ENCODE data around the gene HNRNPH1. TPM values are rescaled to one million over a fixed set of nuclear protein-coding genes. Genes with fewer than 3 reads are reported as not detected.
A peak's percentile ranks its signal among the peaks of the same experiment; 100 is the strongest.

HNRNPH1 gene
- total and polyA plus RNA-seq, 2 of the 13 experiments (the other 11 are each of a cell fraction or from before 2014, with no cell fraction given): 382 to 1,064 TPM

DNA sequence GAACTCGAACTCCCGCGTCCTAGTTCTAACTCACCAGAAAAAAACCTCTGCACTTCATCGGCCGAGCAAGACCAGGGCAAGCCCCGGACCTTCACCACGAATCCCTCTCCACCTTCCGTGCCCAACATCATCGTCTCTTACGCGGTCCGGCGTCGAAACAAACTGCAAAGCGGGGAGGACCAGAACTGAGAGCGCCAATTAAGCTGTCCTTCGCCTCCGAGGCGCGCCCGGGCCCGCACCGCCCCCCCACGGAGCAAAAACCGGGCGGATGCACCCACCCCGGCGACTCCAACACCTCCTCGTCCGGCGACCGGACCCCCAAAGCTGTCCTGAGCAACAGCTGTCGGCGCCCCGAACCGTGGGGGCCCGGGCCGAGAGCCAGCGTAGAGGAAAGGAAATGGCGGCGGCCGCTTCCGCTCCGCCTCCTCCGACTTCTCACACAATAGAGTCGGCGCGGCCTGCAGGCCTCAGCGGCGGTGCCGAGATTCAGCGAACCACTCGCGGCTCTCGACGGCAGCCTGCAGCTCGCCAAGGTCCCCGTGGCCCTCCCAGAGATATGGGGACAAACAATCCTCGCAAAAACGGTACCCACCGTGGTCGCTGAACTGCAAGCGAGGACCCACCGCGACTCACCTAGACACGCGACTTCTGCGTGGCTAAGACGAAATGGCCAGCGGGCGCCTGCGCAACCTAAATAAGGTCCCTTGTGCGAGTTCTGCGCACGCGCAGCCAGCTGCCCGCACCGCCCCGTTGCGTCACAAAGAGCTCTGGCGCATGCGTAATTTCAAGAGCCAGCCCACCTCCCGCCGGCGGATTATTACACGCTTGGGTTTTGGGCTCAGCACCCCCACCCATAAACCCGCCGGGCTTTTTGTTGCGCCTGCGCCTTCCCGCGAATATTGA is at the start of gene HNRNPH1 (continued):
- TF ChIP-seq, protein P1, sequence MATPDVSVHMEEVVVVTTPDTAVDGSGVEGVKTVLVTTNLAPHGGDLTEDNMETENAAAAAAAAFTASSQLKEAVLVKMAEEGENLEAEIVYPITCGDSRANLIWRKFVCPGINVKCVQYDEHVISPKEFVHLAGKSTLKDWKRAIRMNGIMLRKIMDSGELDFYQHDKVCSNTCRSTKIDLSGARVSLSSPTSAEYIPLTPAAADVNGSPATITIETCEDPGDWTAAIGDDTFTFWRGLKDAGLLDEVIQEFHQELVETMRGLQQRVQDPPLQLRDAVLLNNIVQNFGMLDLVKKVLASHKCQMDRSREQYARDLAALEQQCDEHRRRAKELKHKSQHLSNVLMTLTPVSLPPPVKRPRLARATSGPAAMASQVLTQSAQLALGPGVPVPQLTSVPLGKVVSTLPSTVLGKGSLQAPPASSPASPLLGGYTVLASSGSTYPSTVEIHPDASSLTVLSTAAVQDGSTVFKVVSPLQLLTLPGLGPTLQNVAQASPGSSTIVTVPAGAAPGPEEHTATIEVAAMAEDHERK (CRISPR knock-in tag; IDR thresholded peaks at IDR 0.05; ENCODE audit: low read depth): no peak
- TF ChIP-seq ZNF616 (CRISPR knock-in tag; IDR thresholded peaks at IDR 0.05; ENCODE audit: low read depth): no peak; the same call in 1 of the 2 replicates
- peak; percentile 38; the same call in 1 of the 2 replicates for TF ChIP-seq HIVEP1 (CRISPR knock-in tag; IDR thresholded peaks at IDR 0.05)
- TF ChIP-seq, protein P2, sequence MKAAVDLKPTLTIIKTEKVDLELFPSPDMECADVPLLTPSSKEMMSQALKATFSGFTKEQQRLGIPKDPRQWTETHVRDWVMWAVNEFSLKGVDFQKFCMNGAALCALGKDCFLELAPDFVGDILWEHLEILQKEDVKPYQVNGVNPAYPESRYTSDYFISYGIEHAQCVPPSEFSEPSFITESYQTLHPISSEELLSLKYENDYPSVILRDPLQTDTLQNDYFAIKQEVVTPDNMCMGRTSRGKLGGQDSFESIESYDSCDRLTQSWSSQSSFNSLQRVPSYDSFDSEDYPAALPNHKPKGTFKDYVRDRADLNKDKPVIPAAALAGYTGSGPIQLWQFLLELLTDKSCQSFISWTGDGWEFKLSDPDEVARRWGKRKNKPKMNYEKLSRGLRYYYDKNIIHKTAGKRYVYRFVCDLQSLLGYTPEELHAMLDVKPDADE (CRISPR knock-in tag; IDR thresholded peaks at IDR 0.05): no peak
- TF ChIP-seq ZNF761 (CRISPR knock-in tag; conservative IDR thresholded peaks at IDR 0.05): no peak; the same call in 1 of the 2 replicates
- TF ChIP-seq, protein P3, sequence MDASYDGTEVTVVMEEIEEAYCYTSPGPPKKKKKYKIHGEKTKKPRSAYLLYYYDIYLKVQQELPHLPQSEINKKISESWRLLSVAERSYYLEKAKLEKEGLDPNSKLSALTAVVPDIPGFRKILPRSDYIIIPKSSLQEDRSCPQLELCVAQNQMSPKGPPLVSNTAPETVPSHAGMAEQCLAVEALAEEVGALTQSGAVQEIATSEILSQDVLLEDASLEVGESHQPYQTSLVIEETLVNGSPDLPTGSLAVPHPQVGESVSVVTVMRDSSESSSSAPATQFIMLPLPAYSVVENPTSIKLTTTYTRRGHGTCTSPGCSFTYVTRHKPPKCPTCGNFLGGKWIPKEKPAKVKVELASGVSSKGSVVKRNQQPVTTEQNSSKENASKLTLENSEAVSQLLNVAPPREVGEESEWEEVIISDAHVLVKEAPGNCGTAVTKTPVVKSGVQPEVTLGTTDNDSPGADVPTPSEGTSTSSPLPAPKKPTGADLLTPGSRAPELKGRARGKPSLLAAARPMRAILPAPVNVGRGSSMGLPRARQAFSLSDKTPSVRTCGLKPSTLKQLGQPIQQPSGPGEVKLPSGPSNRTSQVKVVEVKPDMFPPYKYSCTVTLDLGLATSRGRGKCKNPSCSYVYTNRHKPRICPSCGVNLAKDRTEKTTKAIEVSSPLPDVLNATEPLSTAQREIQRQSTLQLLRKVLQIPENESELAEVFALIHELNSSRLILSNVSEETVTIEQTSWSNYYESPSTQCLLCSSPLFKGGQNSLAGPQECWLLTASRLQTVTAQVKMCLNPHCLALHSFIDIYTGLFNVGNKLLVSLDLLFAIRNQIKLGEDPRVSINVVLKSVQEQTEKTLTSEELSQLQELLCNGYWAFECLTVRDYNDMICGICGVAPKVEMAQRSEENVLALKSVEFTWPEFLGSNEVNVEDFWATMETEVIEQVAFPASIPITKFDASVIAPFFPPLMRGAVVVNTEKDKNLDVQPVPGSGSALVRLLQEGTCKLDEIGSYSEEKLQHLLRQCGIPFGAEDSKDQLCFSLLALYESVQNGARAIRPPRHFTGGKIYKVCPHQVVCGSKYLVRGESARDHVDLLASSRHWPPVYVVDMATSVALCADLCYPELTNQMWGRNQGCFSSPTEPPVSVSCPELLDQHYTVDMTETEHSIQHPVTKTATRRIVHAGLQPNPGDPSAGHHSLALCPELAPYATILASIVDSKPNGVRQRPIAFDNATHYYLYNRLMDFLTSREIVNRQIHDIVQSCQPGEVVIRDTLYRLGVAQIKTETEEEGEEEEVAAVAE (CRISPR knock-in tag; IDR thresholded peaks at IDR 0.05; ENCODE audit: borderline replicate concordance): 0 out of 2 replicates have a peak, but pooled peaks have one; percentile 38
- TF ChIP-seq FOXC1 (CRISPR knock-in tag; IDR thresholded peaks at IDR 0.05; ENCODE audit: borderline replicate concordance): peak; percentile 45; the same call in 1 of the 2 replicates
- TF ChIP-seq ZNF136 (CRISPR knock-in tag; IDR thresholded peaks at IDR 0.05; ENCODE audit: low read depth): no peak; the same call in 1 of the 2 replicates
- TF ChIP-seq EED (CRISPR knock-in tag; IDR thresholded peaks at IDR 0.05): peak; percentile 95; the same call in 1 of the 2 replicates
- peak; percentile 95; the same call in 1 of the 2 replicates for TF ChIP-seq BRCA1 (CRISPR knock-in tag; IDR thresholded peaks at IDR 0.05)
- TF ChIP-seq EEA1 (CRISPR knock-in tag; IDR thresholded peaks at IDR 0.05; ENCODE audit: borderline replicate concordance): 0 out of 2 replicates have a peak, but pooled peaks have one; percentile 45
- TF ChIP-seq ZNF232 (CRISPR knock-in tag; IDR thresholded peaks at IDR 0.05; ENCODE audit: borderline replicate concordance): no peak; the same call in 1 of the 2 replicates
- TF ChIP-seq ATRX (CRISPR knock-in tag; IDR thresholded peaks at IDR 0.05; ENCODE audit: borderline replicate concordance): no peak
- TF ChIP-seq IRX3 (CRISPR knock-in tag; IDR thresholded peaks at IDR 0.05; ENCODE audit: borderline replicate concordance, low read depth): 0 out of 2 replicates have a peak, but pooled peaks have one; percentile 83
- no peak for TF ChIP-seq ZNF207 (IDR thresholded peaks at IDR 0.05; ENCODE audit: borderline replicate concordance)
- TF ChIP-seq PHF20 (CRISPR knock-in tag; IDR thresholded peaks at IDR 0.05): peak; percentile 66; the same call in 1 of the 2 replicates
- no peak for TF ChIP-seq TCF12 (IDR thresholded peaks at IDR 0.05)
- TF ChIP-seq TCF12 (CRISPR knock-in tag; IDR thresholded peaks at IDR 0.05): peak; percentile 46; the same call in 1 of the 2 replicates

Measured in HepG2 (cell line).